HTERT RPE-1 (cell line): ENCODE measurements around the gene KIRREL1.

Experiments used
- in situ Hi-C: fragments of 300-500 bp; cut with MboI; formaldehyde crosslinking; loops from 4 replicates; pipeline ENCODE4 v1.14.3; 2020; ENCODE audit warnings: low sequenced_read_pairs

KIRREL1 gene

DNA sequence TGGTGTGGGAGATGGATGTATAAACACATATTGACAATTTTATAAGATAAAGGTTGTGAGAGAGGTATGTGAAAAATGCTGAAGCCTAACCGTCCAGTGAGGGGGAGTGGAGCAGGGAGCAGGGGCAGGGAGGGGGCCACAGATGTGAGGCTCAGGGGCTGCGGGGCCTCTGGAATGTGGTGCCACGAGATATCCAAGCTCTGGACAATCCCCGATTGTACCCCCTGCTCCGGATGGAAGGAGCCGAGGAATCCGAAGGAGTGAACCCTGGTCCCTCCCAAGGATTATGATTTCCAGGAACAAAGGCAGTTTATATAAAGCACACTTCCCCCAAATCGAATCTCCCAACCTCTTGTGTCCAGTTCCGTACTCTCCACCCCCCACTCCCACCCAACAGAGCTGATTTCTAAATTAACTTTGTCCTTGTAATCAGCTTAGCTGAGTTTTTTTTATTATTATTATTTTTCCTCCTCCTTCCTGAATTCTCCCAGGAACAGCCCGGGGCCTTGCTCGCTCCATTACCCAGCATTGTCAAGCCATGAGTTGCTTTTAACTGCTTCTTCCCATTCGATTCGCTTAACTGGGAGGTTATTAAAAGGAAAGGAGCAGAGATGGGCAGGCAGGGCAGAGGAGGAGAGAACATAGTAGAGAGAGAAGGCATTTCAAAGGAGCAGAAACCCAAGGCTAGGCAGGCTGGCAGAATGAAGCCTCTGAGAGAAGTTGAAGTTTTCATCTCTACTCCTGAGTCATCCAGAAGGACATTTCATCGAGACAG lies 9.4 kb downstream of the KIRREL1 start:
- in situ Hi-C loops = no loop called here

DNA sequence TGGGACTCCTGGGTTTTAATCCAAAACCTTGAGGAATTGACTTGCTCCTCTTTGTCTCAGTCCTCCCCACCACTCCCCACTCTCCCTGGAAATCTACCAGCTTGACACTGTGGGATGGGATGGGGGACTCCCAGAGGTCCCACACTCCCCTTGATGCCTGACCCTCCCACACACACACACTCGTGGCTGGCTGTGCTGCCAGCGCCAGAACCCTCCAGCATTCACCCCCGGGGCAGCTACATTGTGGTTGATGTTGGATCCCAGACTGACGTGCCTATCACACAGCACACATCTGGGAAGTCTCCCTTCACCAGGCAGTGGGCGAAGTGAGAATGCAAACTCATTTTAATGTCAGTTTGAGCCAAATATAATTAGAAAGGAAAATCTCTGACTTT lies 10.0 kb downstream of the KIRREL1 start:
- in situ Hi-C loops = no loop called here

DNA sequence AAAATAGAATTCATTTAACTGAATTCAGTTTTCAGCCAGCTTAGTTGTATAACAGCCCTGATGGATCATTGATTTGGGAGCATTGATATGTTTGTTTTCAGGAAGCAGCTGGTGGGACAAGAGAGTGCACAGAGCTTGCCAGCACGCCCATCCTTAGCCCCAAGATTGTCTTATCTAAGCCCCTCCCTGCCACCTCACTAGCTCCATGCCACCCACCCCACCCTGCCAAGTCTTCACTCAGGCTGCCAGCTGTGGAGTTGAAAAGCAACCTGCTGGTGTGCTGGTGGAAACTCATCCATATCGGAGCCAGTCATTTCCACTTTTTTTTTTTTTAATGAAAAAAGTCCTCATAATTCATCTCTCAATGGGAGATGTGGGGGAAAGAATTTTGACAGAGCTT lies 11.8 kb downstream of the KIRREL1 start:
- in situ Hi-C loops = no loop called here

DNA sequence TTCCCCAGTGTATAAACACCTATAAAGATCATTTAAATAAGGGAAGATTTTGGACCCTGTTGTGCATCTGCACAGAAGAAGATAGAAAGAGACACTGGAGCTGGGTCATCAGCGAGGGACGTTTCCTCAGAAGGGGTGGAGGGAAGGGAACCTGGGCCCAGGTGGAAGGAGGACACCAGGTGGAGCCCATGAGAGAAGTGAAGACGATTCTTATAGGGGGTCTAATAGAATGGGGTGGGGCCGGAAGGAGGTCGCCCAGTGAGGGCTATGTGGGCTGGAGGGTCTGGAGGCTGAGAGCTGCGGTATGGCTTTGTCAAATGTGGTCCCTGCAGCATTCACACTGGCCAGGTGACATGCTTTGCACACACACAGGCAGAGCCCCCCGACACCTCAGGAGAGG lies 13.7 kb downstream of the KIRREL1 start:
- in situ Hi-C loops = no loop called here

DNA sequence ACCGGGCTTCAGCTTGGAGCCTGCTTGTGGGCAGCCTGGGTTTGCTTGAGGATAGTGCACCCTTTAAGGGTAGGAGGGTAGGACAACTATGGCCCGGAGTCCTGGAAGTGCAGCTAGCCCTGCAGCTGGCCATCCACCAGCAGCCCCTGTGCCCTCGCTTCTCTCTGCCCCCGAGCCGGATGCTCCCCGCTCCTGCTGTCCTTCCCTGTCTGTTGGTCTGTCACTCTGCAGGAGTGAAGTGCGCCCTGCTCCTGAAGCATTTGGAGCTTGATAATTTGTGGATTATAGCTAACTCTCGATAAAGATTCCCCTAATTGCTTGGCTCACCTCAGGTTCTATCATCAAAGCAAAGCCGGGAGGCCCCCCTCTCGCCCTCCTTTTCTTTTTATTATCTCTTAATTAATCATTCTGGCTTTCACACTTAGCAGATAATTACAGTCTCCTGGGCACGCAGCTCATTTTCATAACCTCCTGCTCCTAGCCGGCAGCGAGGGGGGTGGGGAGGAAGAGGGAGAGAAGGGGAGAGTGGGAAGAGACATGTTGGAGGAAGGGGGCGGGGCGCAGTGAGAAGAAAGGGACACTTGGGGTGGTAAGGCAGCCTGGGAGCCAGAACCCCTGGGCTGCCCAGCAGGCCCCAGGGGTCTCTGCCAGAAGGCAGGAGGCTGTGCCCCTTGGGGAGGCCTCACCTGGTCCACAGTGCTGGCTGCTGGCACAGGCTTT lies 14.4 kb downstream of the KIRREL1 start:
- in situ Hi-C loops = no loop called here

DNA sequence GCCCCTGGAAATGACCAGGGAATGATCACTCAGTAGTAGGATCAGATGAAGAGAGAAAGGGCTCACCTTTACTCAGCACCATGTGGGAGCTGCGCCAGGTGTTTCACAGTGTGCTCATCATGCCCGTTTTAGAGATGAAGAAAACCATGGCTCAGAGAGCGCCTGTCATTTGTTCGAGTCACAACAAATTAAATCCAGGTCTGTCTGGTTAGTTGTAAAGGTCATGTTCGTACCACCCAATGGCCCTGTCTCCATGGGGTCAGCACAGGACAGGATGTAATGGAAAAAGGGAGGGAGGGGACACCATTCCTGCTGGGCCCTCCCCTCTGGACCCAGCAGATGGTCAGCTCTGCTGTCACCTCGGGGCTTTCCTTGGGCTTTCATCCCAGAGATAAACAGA lies 15.2 kb downstream of the KIRREL1 start:
- in situ Hi-C loops = no loop called here

GRCh38 chr1:158011714-158012113 lies 18.3 kb downstream of the KIRREL1 start:
- in situ Hi-C loops = no loop called here

- in situ Hi-C loops = no loop called here
Measured at GRCh38 chr1:158013840-158014730, 20.6 kb downstream of the KIRREL1 start.

DNA sequence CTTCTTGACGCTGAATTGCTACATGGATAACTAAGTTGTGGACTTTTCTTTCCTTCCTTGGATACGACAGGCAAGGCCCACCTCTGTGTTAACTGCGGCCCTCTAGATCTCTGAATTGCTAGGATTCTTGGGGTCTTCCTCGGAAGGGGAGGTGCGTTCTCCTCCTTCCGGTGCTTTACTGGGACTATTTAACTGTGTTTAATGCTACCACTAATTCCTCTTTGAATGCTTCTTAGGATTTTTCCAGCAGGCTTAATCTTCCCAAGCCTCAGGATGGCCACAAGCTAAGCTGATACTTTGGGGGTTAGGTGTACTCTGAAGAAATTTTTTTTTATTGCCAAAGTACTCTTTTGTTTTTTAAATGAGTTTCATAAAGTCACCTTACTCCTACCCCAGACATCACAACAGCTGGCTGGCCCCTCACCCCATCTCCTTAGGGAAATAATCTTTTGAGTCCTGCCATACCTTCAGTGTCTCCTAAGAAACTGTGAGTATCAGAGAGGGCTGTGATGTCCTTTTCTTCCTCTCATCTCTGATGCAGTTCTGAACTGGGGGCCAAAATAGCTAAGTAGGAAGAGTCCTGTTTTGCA lies 21.4 kb downstream of the KIRREL1 start:
- in situ Hi-C loops = no loop called here

GRCh38 chr1:158016651-158017335 lies 23.3 kb downstream of the KIRREL1 start:
- in situ Hi-C loops = no loop called here

DNA sequence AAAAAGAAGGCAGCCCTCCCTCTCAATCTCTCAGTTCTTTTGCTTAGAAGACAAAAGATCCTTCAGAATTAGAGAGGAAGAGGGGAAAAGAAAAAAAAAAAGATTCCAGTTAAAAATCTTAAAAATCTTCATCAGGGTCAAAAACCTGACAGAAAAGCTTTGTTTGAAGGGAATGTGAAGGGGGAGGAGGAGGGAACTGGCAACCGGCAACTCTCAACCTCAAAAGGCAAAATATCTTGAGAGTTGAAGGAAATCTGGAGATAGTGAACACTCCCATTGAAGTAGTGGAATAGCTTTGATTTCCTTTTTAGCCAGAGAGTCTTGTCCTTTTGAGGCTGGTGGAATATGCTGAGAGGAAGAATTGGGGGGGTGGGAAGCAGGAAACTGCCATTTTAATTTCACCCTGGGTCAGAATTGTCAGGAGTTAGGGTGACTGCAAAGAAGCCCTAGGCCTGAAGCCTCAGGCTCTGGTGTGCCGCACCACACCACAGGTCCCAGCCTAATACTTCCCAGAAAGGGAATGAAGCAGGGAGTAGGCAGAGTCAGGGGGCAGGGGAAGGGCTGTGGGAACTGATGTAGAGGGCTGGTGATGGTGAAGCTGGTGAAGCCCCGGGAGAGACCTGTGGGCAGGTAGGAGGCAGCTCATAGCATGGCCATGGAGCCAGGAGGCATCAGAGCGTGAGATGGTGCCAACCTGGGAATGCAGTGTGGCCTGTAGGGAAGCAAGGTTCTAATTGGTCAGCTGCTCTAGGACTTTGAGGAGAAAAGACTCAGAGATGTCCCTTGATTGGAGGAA lies 24.6 kb downstream of the KIRREL1 start:
- in situ Hi-C loops = no loop called here

DNA sequence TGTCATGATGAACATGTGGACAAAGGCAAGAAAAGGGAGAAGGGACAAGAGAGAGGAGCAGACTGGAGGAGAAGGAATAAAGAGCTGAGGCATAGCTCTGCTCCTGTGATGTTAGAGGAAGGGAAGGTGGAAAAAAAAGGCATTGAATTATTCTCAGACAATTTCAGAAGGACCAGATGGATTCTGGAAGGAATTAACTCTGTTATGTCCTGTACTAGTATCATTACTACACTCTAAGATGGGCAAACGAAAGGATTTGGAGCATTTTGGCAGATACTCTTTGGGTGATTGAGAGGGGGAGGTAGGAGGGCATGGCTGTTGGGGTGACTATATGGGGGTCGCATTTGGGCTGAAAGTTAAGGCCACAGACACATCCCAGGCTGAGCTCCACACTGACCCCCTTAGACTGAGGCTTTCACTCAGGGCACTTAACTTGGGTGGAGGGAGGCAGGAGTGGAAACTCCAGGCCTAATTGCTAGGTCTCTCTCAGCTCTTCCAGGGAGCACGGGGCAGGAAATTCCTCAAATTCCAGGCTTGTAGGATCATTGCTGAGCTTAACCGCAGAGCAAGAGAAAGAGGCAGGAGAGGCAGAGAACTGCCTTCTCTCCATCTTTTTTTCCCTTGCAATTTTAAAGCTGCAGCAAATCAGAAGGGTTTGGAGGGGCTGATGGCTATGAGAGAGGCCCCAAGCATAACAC lies 25.9 kb downstream of the KIRREL1 start:
- in situ Hi-C loops = no loop called here

- in situ Hi-C loops = no loop called here
Measured at GRCh38 chr1:158020259-158020885, 26.9 kb downstream of the KIRREL1 start.

- in situ Hi-C loops = no loop called here
Measured at GRCh38 chr1:158020886-158021620, 27.6 kb downstream of the KIRREL1 start.

DNA sequence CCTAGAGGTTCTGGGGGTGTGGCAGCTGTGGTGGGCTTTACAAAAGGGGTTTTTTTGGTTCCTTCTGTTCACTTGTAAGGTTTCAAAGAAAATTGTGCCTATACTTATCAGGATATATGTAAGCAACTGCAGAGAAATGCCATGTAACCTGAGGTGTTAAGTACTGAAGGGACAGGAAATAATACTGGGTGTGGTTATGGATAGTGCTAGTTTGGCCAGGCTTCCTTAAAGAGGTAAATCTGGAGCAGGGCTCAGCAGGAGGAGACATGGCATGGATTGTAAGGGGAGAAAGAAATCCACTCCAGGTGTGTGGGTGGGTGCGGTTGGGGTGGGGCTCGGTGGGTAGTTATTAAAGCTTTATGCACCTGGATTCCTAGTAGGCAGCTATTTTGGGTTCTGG lies 28.3 kb downstream of the KIRREL1 start:
- in situ Hi-C loops = no loop called here

- in situ Hi-C loops = no loop called here
Measured at GRCh38 chr1:158022554-158023312, 29.3 kb downstream of the KIRREL1 start.

GRCh38 chr1:158024737-158025136 lies 31.3 kb downstream of the KIRREL1 start:
- in situ Hi-C loops = no loop called here
